GM10266 (cell line): ENCODE results near the gene KCTD15.
A peak's percentile ranks its signal among the peaks of the same experiment; 100 is the strongest.

Experiments used
- DNase-seq: peaks from one replicate; pipeline ENCODE4 v3.0.0; 2012; ENCODE audit errors: extremely low spot score
- TF ChIP-seq, protein P1 (sequence below): IDR thresholded peaks from 2 replicates; pipeline ENCODE4 v1.5.1; 2012; ENCODE audit warnings: mild to moderate bottlenecking, low read depth; ENCODE audit not compliant: control insufficient read depth, insufficient read depth; ENCODE audit errors: missing control alignments

KCTD15 gene

DNA sequence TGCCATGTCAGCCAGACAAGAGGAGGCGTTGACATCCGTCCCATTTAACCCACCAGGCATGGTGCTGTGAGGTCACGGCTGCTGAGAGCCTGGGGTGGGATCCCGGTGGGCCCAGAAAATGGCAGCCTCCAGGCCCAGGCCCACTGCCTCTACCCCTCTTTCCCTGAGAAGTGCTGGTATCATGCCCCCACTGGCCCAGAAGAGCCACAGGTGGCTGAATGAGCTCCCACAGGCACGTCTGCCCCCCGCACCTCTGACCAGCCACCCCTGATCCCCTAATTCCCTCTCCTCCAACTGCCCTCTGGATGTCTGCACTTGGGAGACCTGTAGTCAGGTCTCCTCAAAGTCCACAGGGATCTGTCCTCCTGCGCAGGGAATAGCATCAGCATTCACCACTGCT lies 37.3 kb upstream of the KCTD15 start:
- no peak for DNase-seq
- TF ChIP-seq, protein P1, sequence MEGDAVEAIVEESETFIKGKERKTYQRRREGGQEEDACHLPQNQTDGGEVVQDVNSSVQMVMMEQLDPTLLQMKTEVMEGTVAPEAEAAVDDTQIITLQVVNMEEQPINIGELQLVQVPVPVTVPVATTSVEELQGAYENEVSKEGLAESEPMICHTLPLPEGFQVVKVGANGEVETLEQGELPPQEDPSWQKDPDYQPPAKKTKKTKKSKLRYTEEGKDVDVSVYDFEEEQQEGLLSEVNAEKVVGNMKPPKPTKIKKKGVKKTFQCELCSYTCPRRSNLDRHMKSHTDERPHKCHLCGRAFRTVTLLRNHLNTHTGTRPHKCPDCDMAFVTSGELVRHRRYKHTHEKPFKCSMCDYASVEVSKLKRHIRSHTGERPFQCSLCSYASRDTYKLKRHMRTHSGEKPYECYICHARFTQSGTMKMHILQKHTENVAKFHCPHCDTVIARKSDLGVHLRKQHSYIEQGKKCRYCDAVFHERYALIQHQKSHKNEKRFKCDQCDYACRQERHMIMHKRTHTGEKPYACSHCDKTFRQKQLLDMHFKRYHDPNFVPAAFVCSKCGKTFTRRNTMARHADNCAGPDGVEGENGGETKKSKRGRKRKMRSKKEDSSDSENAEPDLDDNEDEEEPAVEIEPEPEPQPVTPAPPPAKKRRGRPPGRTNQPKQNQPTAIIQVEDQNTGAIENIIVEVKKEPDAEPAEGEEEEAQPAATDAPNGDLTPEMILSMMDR, result no peak

DNA sequence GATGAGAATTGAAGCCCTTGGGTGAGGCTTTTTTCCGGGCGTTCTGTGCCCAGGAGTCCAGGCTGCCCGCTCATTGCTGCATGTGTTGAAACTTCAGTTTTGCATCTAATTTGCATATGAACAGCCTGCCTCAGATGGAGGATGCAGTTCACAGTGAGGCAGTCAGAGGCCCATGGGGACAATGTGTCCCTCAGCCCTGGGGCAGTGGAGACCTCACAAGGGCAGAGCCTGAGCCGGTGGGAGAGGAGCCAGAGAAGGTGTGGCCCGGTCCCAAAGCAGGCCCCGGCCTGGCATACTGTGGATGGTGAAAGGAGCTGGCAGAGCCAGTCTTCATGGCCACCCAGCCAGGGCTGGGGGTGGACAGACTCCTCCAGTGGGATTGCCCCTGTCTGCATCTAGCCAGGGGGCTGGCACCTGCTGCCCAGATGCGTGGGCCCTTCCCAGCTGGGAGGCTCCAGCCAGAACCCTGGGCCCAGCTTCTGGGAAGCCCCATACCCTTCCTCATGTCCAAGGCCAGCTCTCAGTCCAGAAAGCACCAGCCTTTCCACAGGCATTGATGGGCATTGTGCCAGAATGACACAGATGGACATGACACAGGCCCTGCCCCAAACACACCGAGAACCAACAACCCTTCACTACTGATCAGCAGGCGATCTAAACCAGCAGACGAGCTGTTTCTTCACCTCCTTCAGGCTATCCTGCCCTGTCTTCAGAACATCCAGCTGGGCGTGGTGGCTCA lies 32.9 kb upstream of the KCTD15 start:
- DNase-seq, result no peak
- TF ChIP-seq, protein P1, result no peak

DNA sequence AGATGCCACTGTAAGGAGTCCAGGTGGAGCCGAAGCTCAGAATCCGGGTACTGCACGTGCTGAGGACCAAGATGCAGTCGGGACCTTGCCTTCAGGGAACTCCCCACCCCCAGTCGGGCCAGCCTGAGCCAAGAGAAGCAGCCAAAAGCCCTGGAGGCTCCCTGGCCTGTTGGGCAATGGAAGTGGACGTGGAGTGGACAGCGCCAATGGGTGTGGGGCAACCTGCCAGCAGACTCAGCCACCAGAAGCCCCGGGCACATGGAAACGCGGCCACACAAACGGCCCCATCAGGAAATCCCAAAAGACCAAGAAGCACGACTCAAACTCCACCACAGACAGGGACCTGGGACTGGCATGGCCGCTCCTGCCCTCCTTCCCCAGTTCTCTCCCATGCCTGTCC lies 30.0 kb upstream of the KCTD15 start:
- TF ChIP-seq, protein P1, result no peak
- no peak for DNase-seq

DNA sequence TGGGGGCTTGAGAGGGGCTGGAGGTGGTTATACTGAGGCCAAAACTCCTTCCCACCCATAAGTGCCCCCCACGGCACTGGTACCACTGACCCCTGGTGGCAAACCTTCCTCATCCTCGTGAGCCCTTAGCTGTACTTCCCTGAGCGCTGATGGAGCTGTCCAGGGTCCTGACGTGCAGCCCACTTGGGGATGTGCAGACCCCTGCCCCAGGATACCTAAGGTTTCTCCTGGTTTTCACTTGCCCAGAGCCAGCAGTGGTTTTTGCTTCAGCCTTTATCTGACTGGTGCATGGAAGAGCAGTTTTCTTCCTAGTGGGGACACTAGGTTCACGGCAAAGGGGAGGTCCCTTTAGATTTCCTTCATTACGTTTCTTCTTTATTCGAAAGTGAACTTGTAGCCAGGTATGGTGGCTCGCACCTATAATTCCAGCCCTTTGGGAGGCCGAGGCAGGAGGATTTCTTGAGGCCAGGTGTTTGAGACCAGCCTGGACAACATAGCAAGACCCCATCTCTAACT lies 28.7 kb upstream of the KCTD15 start:
- TF ChIP-seq, protein P1, result peak; percentile 5
- DNase-seq, result no peak

DNA sequence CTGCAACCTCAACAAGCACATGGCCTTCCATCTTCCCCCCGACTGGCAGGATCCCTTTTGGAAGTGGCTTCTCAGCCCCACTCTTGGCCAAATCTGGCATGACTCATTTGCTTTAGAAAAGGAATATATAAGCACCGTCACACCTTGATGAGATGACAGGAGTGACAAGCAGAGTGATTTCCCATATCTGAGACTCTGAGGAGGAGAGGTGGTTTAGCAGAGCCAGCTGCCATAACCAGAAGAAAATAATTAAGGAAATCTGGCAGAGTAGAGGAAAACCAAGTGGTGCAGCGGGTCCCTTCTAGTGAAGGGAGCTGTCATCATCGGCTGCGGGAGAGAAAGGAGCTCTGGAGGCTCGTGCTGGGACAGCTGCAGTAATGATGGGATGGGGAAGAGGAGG lies 27.5 kb upstream of the KCTD15 start:
- TF ChIP-seq, protein P1, result no peak
- DNase-seq, result no peak

DNA sequence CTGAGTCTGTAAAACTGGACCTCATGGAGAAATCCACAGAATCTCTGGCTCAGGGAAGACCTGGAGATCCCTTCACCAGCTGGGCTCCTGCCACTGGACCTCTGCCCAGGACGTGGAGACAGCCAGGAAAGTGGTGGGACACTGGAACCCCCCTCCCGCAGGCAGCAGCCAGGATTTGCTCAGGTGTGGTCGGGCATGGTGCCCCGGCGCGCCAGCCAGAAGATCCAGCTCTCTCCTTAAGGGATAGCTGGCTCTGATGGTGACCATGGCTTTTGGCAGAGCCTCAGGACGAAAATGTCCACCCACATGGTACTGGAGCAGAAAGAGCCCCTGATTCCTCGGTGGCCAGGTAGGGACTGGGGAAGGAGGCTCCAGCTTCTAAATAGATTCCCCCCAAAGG lies 26.6 kb upstream of the KCTD15 start:
- no peak for DNase-seq
- TF ChIP-seq, protein P1, result no peak

DNA sequence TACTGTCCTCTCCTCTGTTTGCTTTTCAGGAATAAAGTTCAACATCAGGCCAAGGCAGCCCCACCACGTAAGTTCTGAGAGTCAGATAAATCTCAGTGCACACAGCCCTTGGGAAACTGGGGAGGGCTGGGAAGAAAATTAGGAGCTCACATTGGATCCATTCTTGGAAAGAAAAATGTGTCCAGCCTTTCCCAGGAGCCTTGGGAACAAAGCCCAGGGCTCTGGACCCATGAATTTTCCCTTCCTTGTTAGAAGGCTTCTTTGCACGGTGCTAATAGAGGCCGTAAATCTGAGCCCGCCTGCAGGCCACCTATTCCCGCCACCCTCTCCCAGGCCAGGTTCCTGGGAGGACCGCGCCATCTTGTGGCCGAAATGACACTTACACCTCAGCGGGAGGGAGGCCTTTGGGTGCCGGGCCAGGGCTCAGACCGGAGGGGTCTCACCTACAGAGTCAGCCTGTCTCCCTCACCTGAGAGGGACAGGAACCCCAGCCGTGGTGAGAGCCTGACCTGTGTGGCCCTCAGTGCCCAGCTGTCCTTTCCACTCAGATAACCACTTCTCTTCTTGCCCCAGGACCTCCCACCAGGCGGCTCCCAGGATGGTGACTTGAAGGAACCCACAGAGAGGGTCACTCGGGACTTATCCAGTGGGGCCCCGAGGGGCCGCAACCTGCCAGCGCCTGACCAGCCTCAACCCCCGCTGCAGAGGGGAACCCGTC lies 25.1 kb upstream of the KCTD15 start:
- TF ChIP-seq, protein P1, result peak; percentile 89
- DNase-seq, result peak; percentile 86
